LNCaP clone FGC (cell line): ENCODE measurements around the gene FLNB.

Experiments
- DNase-seq: peaks from one replicate; pipeline ENCODE4 v3.0.0-alpha.2; 2011; ENCODE audit warnings: low read depth
- H3K4me3 ChIP-seq: 2 replicates; pipeline ENCODE4 v1.5.1; 2011; ENCODE audit warnings: mild to moderate bottlenecking, low read depth, low read length, control low read depth
- TF ChIP-seq, protein P1 (sequence below): IDR thresholded peaks from 2 replicates; pipeline ENCODE4 v1.5.1; 2012; ENCODE audit warnings: mild to moderate bottlenecking; ENCODE audit not compliant: control insufficient read depth, insufficient read depth; ENCODE audit errors: extremely low read depth

FLNB gene

DNA sequence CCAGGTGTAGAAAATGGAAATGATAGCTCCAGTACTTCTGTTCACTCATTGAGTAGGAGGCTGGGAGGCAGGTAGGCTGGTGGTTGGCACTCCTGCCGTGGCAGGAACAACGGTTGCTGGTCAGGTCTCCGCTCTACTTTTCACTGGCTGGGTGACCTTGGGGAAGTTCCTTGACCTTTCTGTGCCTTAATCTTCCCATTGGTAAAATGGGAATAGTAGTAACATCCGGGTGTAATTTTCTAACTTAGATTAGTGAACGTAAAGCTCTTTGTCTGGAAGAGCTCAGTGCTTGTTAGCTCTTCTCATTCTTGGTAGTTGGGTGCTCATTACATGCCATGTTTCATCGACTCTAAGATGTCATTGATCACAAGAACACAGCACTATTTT, 45.8 kb upstream of the FLNB start:
- TF ChIP-seq, protein P1, sequence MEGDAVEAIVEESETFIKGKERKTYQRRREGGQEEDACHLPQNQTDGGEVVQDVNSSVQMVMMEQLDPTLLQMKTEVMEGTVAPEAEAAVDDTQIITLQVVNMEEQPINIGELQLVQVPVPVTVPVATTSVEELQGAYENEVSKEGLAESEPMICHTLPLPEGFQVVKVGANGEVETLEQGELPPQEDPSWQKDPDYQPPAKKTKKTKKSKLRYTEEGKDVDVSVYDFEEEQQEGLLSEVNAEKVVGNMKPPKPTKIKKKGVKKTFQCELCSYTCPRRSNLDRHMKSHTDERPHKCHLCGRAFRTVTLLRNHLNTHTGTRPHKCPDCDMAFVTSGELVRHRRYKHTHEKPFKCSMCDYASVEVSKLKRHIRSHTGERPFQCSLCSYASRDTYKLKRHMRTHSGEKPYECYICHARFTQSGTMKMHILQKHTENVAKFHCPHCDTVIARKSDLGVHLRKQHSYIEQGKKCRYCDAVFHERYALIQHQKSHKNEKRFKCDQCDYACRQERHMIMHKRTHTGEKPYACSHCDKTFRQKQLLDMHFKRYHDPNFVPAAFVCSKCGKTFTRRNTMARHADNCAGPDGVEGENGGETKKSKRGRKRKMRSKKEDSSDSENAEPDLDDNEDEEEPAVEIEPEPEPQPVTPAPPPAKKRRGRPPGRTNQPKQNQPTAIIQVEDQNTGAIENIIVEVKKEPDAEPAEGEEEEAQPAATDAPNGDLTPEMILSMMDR: no peak
- DNase-seq: no peak
- H3K4me3 ChIP-seq: no peak overlapping the region

DNA sequence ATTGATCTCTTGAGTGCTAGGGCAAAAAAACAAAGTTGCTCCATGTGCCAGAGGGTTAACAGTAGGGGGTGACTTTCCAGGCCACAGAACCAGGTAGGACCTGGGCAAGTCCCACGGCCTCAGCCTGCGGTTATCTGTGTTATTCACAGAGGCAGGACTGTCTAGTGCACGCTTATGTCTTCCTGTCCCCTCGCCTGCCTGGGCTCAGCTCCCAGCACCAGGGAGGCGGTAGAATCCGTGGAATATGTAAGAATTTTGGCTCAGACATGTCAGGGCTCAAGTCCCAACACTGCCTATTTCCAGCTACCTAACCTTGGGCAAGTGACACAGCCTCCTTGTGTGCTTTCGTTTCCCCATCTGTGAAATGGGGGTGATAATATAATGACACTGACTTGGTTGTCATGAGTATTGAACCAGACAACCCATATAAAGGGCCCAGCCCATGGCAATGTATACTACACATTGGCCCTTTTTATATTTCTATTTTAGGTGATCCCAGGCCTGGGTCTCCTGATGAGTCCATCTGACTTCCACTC, 44.3 kb upstream of the FLNB start:
- DNase-seq: no peak
- H3K4me3 ChIP-seq: no peak overlapping the region
- TF ChIP-seq, protein P1: no peak

DNA sequence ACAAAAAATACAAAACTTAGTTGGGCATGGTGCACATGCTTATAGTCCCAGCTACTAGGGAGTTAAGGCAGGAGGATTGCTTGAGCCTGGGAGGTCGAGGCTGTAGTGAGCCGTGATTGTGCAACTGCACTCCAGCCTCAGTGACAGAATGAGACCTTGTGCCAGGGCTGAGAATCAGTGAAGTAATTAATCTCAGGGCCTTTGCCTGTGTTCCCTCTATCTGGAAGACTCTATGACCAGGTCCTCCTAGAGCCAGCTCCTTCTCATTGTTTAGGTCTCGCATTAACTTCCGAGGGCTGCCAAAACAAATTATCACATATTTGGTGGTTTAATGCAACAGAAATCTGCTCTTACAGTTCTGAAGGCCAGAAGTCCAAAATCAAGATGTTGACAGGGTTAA, 41.4 kb upstream of the FLNB start:
- TF ChIP-seq, protein P1: no peak
- no peak for DNase-seq
- H3K4me3 ChIP-seq: no peak overlapping the region

DNA sequence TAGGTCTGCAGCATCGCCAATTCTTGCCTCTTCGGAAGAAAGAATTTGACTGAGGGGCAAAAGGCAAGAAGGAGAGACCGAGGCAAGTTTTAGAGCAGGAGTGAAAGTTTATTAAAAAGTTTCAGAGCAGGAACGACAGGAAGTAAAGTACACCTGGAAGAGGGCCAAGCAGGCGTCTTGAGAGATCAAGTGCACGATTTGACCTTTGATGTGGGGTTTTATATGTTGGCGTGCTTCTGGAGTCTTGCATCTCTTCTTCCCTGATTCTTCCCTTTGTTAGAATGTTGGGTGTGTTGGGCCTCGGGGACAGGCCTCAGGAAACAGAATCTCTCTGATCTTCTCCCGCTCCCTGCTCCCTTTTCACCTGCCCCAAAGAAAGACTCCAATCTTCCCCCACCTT, 40.6 kb upstream of the FLNB start:
- TF ChIP-seq, protein P1: no peak
- H3K4me3 ChIP-seq: no peak overlapping the region

DNA sequence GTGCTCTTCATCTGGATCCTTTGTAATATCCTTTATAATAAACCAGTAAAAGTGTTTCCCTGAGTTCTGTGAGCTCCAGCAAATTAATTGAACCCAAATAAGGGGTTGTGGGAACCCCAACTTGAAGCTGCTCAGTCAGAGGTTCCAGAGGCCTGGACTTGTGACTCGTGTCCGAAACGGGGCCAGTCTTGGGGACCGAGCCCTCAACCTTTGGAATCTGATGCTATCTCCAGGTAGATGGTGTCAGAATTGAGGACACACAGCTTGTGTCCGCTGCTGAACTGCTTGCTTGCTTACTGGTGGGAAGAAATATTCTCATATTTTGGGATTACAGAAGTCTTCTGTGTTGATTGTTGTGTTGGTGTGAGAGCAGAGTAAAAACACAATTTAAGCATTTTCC, 39.7 kb upstream of the FLNB start:
- TF ChIP-seq, protein P1: no peak
- H3K4me3 ChIP-seq: no peak overlapping the region
- DNase-seq: no peak

More for the DNA sequence above, 40.6 kb upstream of the FLNB start:
- DNase-seq: no peak

DNA sequence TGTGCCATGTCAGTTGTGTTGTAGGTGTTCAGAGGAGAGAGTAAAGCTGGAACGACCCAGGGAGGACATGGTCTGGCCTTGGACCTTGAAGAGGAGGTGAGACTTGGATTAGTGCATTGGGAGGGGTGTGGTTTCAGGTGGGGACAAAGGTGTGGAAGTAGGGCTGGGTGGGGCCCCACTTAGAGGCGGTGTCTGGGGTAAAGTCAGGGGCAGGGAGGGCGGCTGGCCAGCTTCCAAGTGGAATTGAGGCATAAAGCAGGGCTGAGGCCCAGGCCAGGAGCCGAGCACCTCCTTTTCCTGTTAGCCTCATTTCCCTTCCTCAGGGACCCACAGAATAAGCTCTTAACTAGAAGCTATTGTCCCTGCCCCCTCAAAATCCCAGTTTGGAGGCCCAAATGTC, 36.2 kb upstream of the FLNB start:
- H3K4me3 ChIP-seq: no peak overlapping the region; the same call in 1 of the 2 replicates
- TF ChIP-seq, protein P1: no peak
- no peak for DNase-seq

DNA sequence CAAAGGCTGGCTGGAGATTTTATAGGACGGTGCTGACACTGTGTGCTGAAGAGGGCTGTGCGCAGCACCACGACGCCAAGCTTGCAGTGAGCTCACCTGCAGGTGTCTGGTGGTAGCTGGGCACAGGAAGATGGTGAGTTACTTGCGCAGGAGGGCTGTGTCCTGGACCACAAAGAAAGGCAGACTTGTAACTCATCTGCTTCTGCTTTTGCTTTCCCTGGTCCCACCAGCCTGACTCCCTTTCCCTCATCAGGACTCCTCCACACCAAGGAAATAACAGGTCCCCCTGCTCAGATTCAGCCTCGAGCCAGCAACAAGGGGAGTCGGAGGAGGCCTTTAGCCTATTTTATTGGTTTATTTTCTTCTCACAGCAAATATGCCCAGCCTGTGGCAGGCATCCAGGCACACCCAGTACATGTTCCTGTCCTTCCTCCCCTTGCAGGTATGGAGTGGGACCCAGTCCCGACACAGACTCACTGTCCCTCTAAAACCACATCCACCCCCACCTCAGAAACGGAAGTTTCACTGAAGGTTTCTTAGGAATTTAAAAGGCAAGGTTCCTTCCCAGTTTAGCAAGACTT, 35.6 kb upstream of the FLNB start:
- no peak overlapping the region for H3K4me3 ChIP-seq
- TF ChIP-seq, protein P1: peak; percentile 30; the same call in 1 of the 2 replicates
- DNase-seq: peak; percentile 92
